ENCODE results near the gene KCNK10.

Gene KCNK10

GRCh38 chr14:88346048-88346639 is 23.1 kb upstream of the KCNK10 start:
- DNase-seq (ENCODE audit: insufficient read length, low spot score) (no peak), FAIRE-seq (no peak)
- TF ChIP-seq PAX5 (IDR thresholded peaks at IDR 0.05; ENCODE audit: insufficient read depth, low read length, severe bottlenecking) (no peak), SPI1 (IDR thresholded peaks at IDR 0.05; ENCODE audit: low read depth, low read length) (no peak), POLR2AphosphoS5 (IDR thresholded peaks at IDR 0.05; ENCODE audit: low read depth, low read length) (no peak), POU2F2 (IDR thresholded peaks at IDR 0.05; ENCODE audit: low read depth, low read length) (no peak), TAF1 (IDR thresholded peaks at IDR 0.05; ENCODE audit: low read depth, low read length) (no peak), POLR2A (IDR thresholded peaks at IDR 0.05; ENCODE audit: low read depth, low read length) (no peak)

GRCh38 chr14:88342980-88343379 is 19.9 kb upstream of the KCNK10 start:
- no peak for TF ChIP-seq POU2F2 (IDR thresholded peaks at IDR 0.05; ENCODE audit: low read depth, low read length)
- no peak for TF ChIP-seq SPI1 (IDR thresholded peaks at IDR 0.05; ENCODE audit: low read depth, low read length)
- no peak for TF ChIP-seq TAF1 (IDR thresholded peaks at IDR 0.05; ENCODE audit: low read depth, low read length)
- TF ChIP-seq POLR2AphosphoS5 (IDR thresholded peaks at IDR 0.05; ENCODE audit: low read depth, low read length), result no peak
- no peak for TF ChIP-seq PAX5 (IDR thresholded peaks at IDR 0.05; ENCODE audit: insufficient read depth, low read length, severe bottlenecking)
- no peak for TF ChIP-seq POLR2A (IDR thresholded peaks at IDR 0.05; ENCODE audit: low read depth, low read length)
- no peak for DNase-seq (ENCODE audit: insufficient read length, low spot score)
- no peak for FAIRE-seq

- FAIRE-seq (no peak), DNase-seq (ENCODE audit: insufficient read length, low spot score) (no peak)
- no peak for TF ChIP-seq POU2F2 (IDR thresholded peaks at IDR 0.05; ENCODE audit: low read depth, low read length)
- no peak for TF ChIP-seq POLR2A (IDR thresholded peaks at IDR 0.05; ENCODE audit: low read depth, low read length)
- no peak for TF ChIP-seq PAX5 (IDR thresholded peaks at IDR 0.05; ENCODE audit: insufficient read depth, low read length, severe bottlenecking)
- no peak for TF ChIP-seq SPI1 (IDR thresholded peaks at IDR 0.05; ENCODE audit: low read depth, low read length)
Observed at GRCh38 chr14:88340357-88340756, 17.3 kb upstream of the KCNK10 start.

GRCh38 chr14:88333036-88333435 is 10.0 kb upstream of the KCNK10 start:
- FAIRE-seq, result no peak
- TF ChIP-seq TAF1 (IDR thresholded peaks at IDR 0.05; ENCODE audit: low read depth, low read length) (no peak), POU2F2 (IDR thresholded peaks at IDR 0.05; ENCODE audit: low read depth, low read length) (no peak), POLR2A (IDR thresholded peaks at IDR 0.05; ENCODE audit: low read depth, low read length) (no peak), POLR2AphosphoS5 (IDR thresholded peaks at IDR 0.05; ENCODE audit: low read depth, low read length) (no peak)
- DNase-seq (ENCODE audit: insufficient read length, low spot score), result no peak

- FAIRE-seq, result no peak
- DNase-seq (ENCODE audit: insufficient read length, low spot score), result no peak
- TF ChIP-seq POU2F2 (IDR thresholded peaks at IDR 0.05; ENCODE audit: low read depth, low read length) (no peak), POLR2A (IDR thresholded peaks at IDR 0.05; ENCODE audit: low read depth, low read length) (no peak), TAF1 (IDR thresholded peaks at IDR 0.05; ENCODE audit: low read depth, low read length) (no peak), SPI1 (IDR thresholded peaks at IDR 0.05; ENCODE audit: low read depth, low read length) (no peak), POLR2AphosphoS5 (IDR thresholded peaks at IDR 0.05; ENCODE audit: low read depth, low read length) (no peak), PAX5 (IDR thresholded peaks at IDR 0.05; ENCODE audit: insufficient read depth, low read length, severe bottlenecking) (no peak)
Observed at GRCh38 chr14:88327497-88327896, 4.4 kb upstream of the KCNK10 start.

GRCh38 chr14:88326352-88327103 is 3.5 kb upstream of the KCNK10 start:
- TF ChIP-seq POLR2A (IDR thresholded peaks at IDR 0.05; ENCODE audit: low read depth, low read length) (no peak), POLR2AphosphoS5 (IDR thresholded peaks at IDR 0.05; ENCODE audit: low read depth, low read length) (no peak), POU2F2 (IDR thresholded peaks at IDR 0.05; ENCODE audit: low read depth, low read length) (no peak), SPI1 (IDR thresholded peaks at IDR 0.05; ENCODE audit: low read depth, low read length) (no peak), PAX5 (IDR thresholded peaks at IDR 0.05; ENCODE audit: insufficient read depth, low read length, severe bottlenecking) (no peak), TAF1 (IDR thresholded peaks at IDR 0.05; ENCODE audit: low read depth, low read length) (no peak)
- DNase-seq (ENCODE audit: insufficient read length, low spot score), result no peak
- FAIRE-seq, result no peak

GRCh38 chr14:88325883-88326282 is 2.8 kb upstream of the KCNK10 start:
- DNase-seq (ENCODE audit: insufficient read length, low spot score) (no peak), FAIRE-seq (no peak)
- no peak for TF ChIP-seq PAX5 (IDR thresholded peaks at IDR 0.05; ENCODE audit: insufficient read depth, low read length, severe bottlenecking)
- no peak for TF ChIP-seq POLR2A (IDR thresholded peaks at IDR 0.05; ENCODE audit: low read depth, low read length)

- FAIRE-seq (no peak), DNase-seq (ENCODE audit: insufficient read length, low spot score) (no peak)
- TF ChIP-seq SPI1 (IDR thresholded peaks at IDR 0.05; ENCODE audit: low read depth, low read length) (no peak), TAF1 (IDR thresholded peaks at IDR 0.05; ENCODE audit: low read depth, low read length) (no peak), PAX5 (IDR thresholded peaks at IDR 0.05; ENCODE audit: insufficient read depth, low read length, severe bottlenecking) (no peak), POU2F2 (IDR thresholded peaks at IDR 0.05; ENCODE audit: low read depth, low read length) (no peak), POLR2AphosphoS5 (IDR thresholded peaks at IDR 0.05; ENCODE audit: low read depth, low read length) (no peak), POLR2A (IDR thresholded peaks at IDR 0.05; ENCODE audit: low read depth, low read length) (no peak)
Observed at GRCh38 chr14:88324930-88325329, 1.9 kb upstream of the KCNK10 start.

GRCh38 chr14:88324491-88324890 is 1.4 kb upstream of the KCNK10 start:
- DNase-seq (ENCODE audit: insufficient read length, low spot score), result no peak
- no peak for TF ChIP-seq POU2F2 (IDR thresholded peaks at IDR 0.05; ENCODE audit: low read depth, low read length)
- TF ChIP-seq SPI1 (IDR thresholded peaks at IDR 0.05; ENCODE audit: low read depth, low read length), result no peak
- TF ChIP-seq POLR2AphosphoS5 (IDR thresholded peaks at IDR 0.05; ENCODE audit: low read depth, low read length), result no peak
- no peak for TF ChIP-seq POLR2A (IDR thresholded peaks at IDR 0.05; ENCODE audit: low read depth, low read length)
- no peak for TF ChIP-seq PAX5 (IDR thresholded peaks at IDR 0.05; ENCODE audit: insufficient read depth, low read length, severe bottlenecking)
- no peak for TF ChIP-seq TAF1 (IDR thresholded peaks at IDR 0.05; ENCODE audit: low read depth, low read length)
- no peak for FAIRE-seq

Measured in GM12891 (cell line).